ENCODE results near the gene KCTD17.

DNA sequence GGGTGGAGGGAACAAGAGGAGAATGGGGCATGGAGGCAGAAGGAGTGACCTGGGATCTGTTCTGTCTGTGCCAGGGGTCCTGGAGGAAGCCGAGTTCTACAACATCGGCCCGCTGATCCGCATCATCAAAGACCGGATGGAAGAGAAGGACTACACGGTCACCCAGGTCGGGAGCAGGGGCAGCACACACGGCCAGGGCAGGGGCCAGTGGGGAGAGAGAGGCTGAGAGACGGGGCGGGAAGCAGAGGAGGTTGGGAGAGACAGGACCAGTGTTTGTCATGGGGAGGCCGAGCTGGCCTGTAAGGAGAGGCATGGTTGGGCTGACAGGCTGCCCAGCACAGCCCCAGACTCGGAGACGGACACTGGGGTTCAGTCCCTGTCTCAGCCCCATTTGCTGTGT lies 4.7 kb downstream of the KCTD17 start:
- TF ChIP-seq POLR2A (IDR thresholded peaks at IDR 0.05; ENCODE audit: low read depth, low read length) (no peak), SMC3 (IDR thresholded peaks at IDR 0.05; ENCODE audit: low read depth, low read length) (no peak), MXI1 (IDR thresholded peaks at IDR 0.05; ENCODE audit: borderline replicate concordance, low read depth, low read length) (no peak), CEBPB (IDR thresholded peaks at IDR 0.05; ENCODE audit: low read depth, low read length) (no peak), MAFK (IDR thresholded peaks at IDR 0.05; ENCODE audit: low read depth, low read length) (no peak)
- TF ChIP-seq, protein P1, sequence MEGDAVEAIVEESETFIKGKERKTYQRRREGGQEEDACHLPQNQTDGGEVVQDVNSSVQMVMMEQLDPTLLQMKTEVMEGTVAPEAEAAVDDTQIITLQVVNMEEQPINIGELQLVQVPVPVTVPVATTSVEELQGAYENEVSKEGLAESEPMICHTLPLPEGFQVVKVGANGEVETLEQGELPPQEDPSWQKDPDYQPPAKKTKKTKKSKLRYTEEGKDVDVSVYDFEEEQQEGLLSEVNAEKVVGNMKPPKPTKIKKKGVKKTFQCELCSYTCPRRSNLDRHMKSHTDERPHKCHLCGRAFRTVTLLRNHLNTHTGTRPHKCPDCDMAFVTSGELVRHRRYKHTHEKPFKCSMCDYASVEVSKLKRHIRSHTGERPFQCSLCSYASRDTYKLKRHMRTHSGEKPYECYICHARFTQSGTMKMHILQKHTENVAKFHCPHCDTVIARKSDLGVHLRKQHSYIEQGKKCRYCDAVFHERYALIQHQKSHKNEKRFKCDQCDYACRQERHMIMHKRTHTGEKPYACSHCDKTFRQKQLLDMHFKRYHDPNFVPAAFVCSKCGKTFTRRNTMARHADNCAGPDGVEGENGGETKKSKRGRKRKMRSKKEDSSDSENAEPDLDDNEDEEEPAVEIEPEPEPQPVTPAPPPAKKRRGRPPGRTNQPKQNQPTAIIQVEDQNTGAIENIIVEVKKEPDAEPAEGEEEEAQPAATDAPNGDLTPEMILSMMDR (conservative IDR thresholded peaks at IDR 0.05; ENCODE audit: low read depth, low read length): no peak
- TF ChIP-seq, protein P2, sequence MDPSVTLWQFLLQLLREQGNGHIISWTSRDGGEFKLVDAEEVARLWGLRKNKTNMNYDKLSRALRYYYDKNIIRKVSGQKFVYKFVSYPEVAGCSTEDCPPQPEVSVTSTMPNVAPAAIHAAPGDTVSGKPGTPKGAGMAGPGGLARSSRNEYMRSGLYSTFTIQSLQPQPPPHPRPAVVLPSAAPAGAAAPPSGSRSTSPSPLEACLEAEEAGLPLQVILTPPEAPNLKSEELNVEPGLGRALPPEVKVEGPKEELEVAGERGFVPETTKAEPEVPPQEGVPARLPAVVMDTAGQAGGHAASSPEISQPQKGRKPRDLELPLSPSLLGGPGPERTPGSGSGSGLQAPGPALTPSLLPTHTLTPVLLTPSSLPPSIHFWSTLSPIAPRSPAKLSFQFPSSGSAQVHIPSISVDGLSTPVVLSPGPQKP (IDR thresholded peaks at IDR 0.05; ENCODE audit: borderline replicate concordance, low read depth, low read length): no peak
- TF ChIP-seq, protein P3, sequence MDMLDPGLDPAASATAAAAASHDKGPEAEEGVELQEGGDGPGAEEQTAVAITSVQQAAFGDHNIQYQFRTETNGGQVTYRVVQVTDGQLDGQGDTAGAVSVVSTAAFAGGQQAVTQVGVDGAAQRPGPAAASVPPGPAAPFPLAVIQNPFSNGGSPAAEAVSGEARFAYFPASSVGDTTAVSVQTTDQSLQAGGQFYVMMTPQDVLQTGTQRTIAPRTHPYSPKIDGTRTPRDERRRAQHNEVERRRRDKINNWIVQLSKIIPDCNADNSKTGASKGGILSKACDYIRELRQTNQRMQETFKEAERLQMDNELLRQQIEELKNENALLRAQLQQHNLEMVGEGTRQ (IDR thresholded peaks at IDR 0.05; ENCODE audit: low read depth, low read length): no peak

All from IMR-90 (cell line).